PFSK-1 (cell line): ENCODE measurements around the gene GYG2.

ENCODE experiments used
- POLR2AphosphoS5 ChIP-seq: IDR thresholded peaks from 2 replicates; pipeline ENCODE4 v1.6.1; 2012; ENCODE audit warnings: low read depth, mild to moderate bottlenecking, control low read depth, low read length, moderate library complexity
- SIN3A ChIP-seq: IDR thresholded peaks from 2 replicates; pipeline ENCODE4 v1.6.1; 2012; ENCODE audit warnings: mild to moderate bottlenecking, low read length, moderate library complexity, borderline replicate concordance; ENCODE audit not compliant: insufficient read depth
- TAF1 ChIP-seq: IDR thresholded peaks from 2 replicates; pipeline ENCODE4 v1.6.1; 2012; ENCODE audit warnings: low read length, control low read depth, borderline replicate concordance; ENCODE audit not compliant: insufficient read depth

DNA sequence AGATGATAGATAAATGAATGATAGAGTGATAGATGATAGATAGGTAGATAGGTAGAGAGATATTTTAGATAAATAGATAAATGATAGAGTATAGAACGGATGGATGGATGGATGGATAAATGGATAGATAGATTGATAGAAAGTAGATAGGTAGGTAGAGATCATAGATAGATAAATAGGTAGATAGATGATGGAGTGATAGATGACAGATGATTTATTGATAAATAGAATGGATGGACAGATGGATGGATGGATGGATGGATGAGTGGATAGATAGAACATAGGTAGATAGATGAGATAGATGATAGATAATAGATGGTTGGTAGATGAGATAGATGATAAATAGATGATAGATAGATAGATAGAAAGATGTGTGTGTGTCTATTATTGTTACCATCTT lies 50.9 kb downstream of the GYG2 start:
- TF ChIP-seq TAF1 = no peak
- TF ChIP-seq POLR2AphosphoS5 = no peak
- TF ChIP-seq SIN3A = no peak
